Ovary (tissue), 9 donors: ENCODE results near the gene DKK2. TPM values are rescaled to one million over a fixed set of nuclear protein-coding genes. Genes with fewer than 3 reads are reported as not detected.

Experiments used
- DNase-seq, 5 donors: peaks; one replicate each; pipeline ENCODE4 v3.0.0-alpha.2; 2019 to 2020
- H3K27ac ChIP-seq, 2 donors: fragments of 200-600 bp; one replicate each; pipeline versions ENCODE4 v1.5.1 to v1.8.0; 2019 to 2022
- H3K27me3 ChIP-seq: fragments of 200-600 bp; one replicate; pipeline ENCODE4 v1.8.0; 2022
- H3K36me3 ChIP-seq: fragments of 200-600 bp; sonication (generic); one replicate; pipeline ENCODE4 v1.5.1; 2019
- H3K4me1 ChIP-seq: one replicate; pipeline ENCODE4 v1.8.1; 2013; ENCODE audit warnings: mild to moderate bottlenecking, moderate library complexity; ENCODE audit not compliant: insufficient read depth
- H3K4me3 ChIP-seq: fragments of 200-600 bp; sonication (generic); one replicate; pipeline ENCODE4 v1.5.1; 2017
- H3K9me3 ChIP-seq, 2 donors: fragments of 200-600 bp in 1 of 2; sonication (generic) in 1 of 2; one replicate each; pipeline versions ENCODE4 v1.5.1 to v1.8.1; 2013 to 2019; ENCODE audit warnings: mild to moderate bottlenecking in 1 of 2, moderate library complexity in 1 of 2
- CTCF ChIP-seq, 3 donors: fragments of 450-650 bp in 2 of 3; fragments of 200-600 bp in 1 of 3; IDR thresholded peaks; one replicate each; pipeline versions ENCODE4 v1.5.1 to v1.8.0; 2016 to 2022; ENCODE audit warnings: antibody characterized with exemption in 3 of 3, mild to moderate bottlenecking in 1 of 3
- EP300 ChIP-seq: sonication (generic); formaldehyde crosslinking; IDR thresholded peaks from one replicate; pipeline ENCODE4 v1.6.1; 2017; ENCODE audit warnings: antibody characterized with exemption
- POLR2A ChIP-seq: fragments of 450-650 bp; IDR thresholded peaks from one replicate; pipeline ENCODE4 v1.6.1; 2017; ENCODE audit warnings: antibody characterized with exemption, mild to moderate bottlenecking, moderate library complexity
- WGBS, 3 donors: extraction: QIAGEN DNeasy Blood & Tissue Kit in 1 of 3; methylation state at CpG; one replicate each; pipeline versions ENCODE4 v1.1.5 to v1.1.7; 2013 to 2017; 5-methylcytosine and 5-hydroxymethylcytosine counted together
- intact Hi-C, 4 donors: fragments of 100-400 bp; cut with DNase I; formaldehyde crosslinking; loops; one replicate each; pipeline versions ENCODE4 v1.11.0 to v1.15.1; 2022 to 2023
- polyA plus RNA-seq, 2 donors: library from polyadenylated mRNA; stranded (reverse); fragments of 200-250 nt in 1 of 2; fragments of 350-450 nt in 1 of 2; fragmentation: Illumina TruSeq in 1 of 2; extraction: RNeasy Lipid Tissue Mini Kit (QIAGEN cat#74804) in 1 of 2; gene quantifications; one replicate each; pipeline ENCODE4 v1.2.3, GENCODE V29; 2013 to 2014
- total RNA-seq, 7 donors: library from RNA; depleted of rRNA in 2 of 7; stranded (reverse); fragments of >200 nt in 2 of 7; fragmentation: NEBNext Ultra II Directional in 3 of 7; extraction: Animal tissue kit (Norgen Biotek cat#: 25700) in 3 of 7; gene quantifications; one replicate each; pipeline versions ENCODE4 v1.1.0 to v1.2.4, GENCODE V29; 2016 to 2023
- donor health status: DM: no; HTN: no; CAD: no; lungs with moderate emphysema.
- donor health status: DM: no; HTN: no; CAD: no.
- donor health status: Bipolar disorder and iron deficiency.
- donor health status: DM: yes; HTN: yes; CAD: no.
- donor health status: DM: no; HTN: no; CAD: no.
- donor health status: DM: yes; HTN: yes; CAD: no.

The DKK2 gene
- total and polyA plus RNA-seq, 9 donors, result 0.30 to 3.8 (median 0.62) TPM

- no peak for DNase-seq
- WGBS, 3 donors, result 91 to 93% (median 92%) methylated on average over 1 of the region's 1 CpG
- Histone ChIP-seq H3K9me3 (no peaks in the 10 kb centered on the region), H3K27ac (no peak overlapping the region), H3K4me1 (no peaks in the 10 kb centered on the region), H3K4me3 (no peak overlapping the region), H3K27me3 (no peaks in the 10 kb centered on the region), H3K36me3 (no peaks in the 10 kb centered on the region)
- intact Hi-C loops, result no loop called here
- TF ChIP-seq CTCF (IDR thresholded peaks at IDR 0.05) (no peak), EP300 (no peak), POLR2A (no peak)
Measured at GRCh38 chr4:107027379-107027778, 8.7 kb downstream of the DKK2 start.

- DNase-seq, result no peak
- no peak overlapping the region for H3K4me3 ChIP-seq
- H3K36me3 ChIP-seq, result no peaks in the 10 kb centered on the region
- no peaks in the 10 kb centered on the region for H3K27me3 ChIP-seq
- no peaks in the 10 kb centered on the region for H3K4me1 ChIP-seq
- intact Hi-C loops, result no loop called here
- TF ChIP-seq POLR2A (no peak), CTCF (IDR thresholded peaks at IDR 0.05) (no peak), EP300 (no peak)
- WGBS, 3 donors, result 72 to 82% (median 76%) methylated on average over 3 of the region's 3 CpGs
- H3K9me3 ChIP-seq, result no peaks in the 10 kb centered on the region
- no peak overlapping the region for H3K27ac ChIP-seq
Measured at GRCh38 chr4:107018344-107018735, 17.8 kb downstream of the DKK2 start.

- 22 to 39% (median 24%) methylated on average over 7 of the region's 7 CpGs for WGBS, 3 donors
- H3K27ac ChIP-seq, result no peak overlapping the region
- intact Hi-C loops, result no loop called here
Measured at GRCh38 chr4:107017443-107018343, 18.4 kb downstream of the DKK2 start.

GRCh38 chr4:107011312-107011711 is 24.8 kb downstream of the DKK2 start:
- 63 to 80% (median 69%) methylated on average over 3 of the region's 3 CpGs for WGBS, 3 donors
- DNase-seq, result no peak

More at GRCh38 chr4:107017443-107018343, 18.4 kb downstream of the DKK2 start:
- Histone ChIP-seq H3K36me3 (no peaks in the 10 kb centered on the region), H3K27me3 (no peaks in the 10 kb centered on the region), H3K4me1 (no peaks in the 10 kb centered on the region), H3K9me3 (no peaks in the 10 kb centered on the region), H3K4me3 (no peak overlapping the region)
- TF ChIP-seq CTCF (IDR thresholded peaks at IDR 0.05) (no peak), POLR2A (no peak), EP300 (no peak)
- DNase-seq, result no peak

More at GRCh38 chr4:107011312-107011711, 24.8 kb downstream of the DKK2 start:
- Histone ChIP-seq H3K27ac (no peak overlapping the region), H3K27me3 (no peaks in the 10 kb centered on the region), H3K4me3 (no peak overlapping the region), H3K9me3 (no peaks in the 10 kb centered on the region), H3K4me1 (no peaks in the 10 kb centered on the region), H3K36me3 (no peaks in the 10 kb centered on the region)
- intact Hi-C loops, result no loop called here
- TF ChIP-seq POLR2A, result no peak
- no peak for TF ChIP-seq CTCF (IDR thresholded peaks at IDR 0.05)
- TF ChIP-seq EP300, result no peak
